Upper lobe of left lung (tissue), 6 donors: ENCODE results near the gene PNMA8A. TPM values are rescaled to one million over a fixed set of nuclear protein-coding genes. Genes with fewer than 3 reads are reported as not detected.
A peak's percentile ranks its signal among the peaks of the same experiment; 100 is the strongest.

ENCODE experiments used
- ATAC-seq, 2 donors: fragments of 200-7000 bp; cut with Tn5 transposase; one replicate each; pipeline ENCODE4 v1.9.1; 2022; ENCODE audit warnings: mild to moderate bottlenecking in 2 of 2, moderate library complexity in 2 of 2; ENCODE audit not compliant: low FRiP score in 2 of 2
- DNase-seq, 2 donors: peaks; one replicate each; pipeline ENCODE4 v3.0.0-alpha.2; 2019 to 2020
- H3K27ac ChIP-seq, 4 donors: fragments of 200-600 bp; sonication (generic); one replicate each; pipeline ENCODE4 v1.5.1; 2016 to 2019
- H3K27me3 ChIP-seq, 4 donors: fragments of 200-600 bp; sonication (generic); one replicate each; pipeline ENCODE4 v1.5.1; 2017 to 2019
- H3K36me3 ChIP-seq, 4 donors: fragments of 200-600 bp; sonication (generic); one replicate each; pipeline ENCODE4 v1.5.1; 2016 to 2019
- H3K4me1 ChIP-seq, 4 donors: fragments of 200-600 bp; sonication (generic); one replicate each; pipeline ENCODE4 v1.5.1; 2018 to 2019
- H3K4me3 ChIP-seq, 4 donors: fragments of 200-600 bp; sonication (generic); one replicate each; pipeline ENCODE4 v1.5.1; 2017 to 2019; ENCODE audit warnings: mild to moderate bottlenecking in 2 of 4, moderate library complexity in 1 of 4
- H3K9me3 ChIP-seq, 4 donors: fragments of 200-600 bp; sonication (generic); one replicate each; pipeline ENCODE4 v1.5.1; 2018 to 2019
- CTCF ChIP-seq, 6 experiments: fragments of 450-650 bp in 4 of 6; fragments of 200-600 bp in 2 of 6; sonication (generic) in 2 of 6; IDR thresholded peaks; one replicate each; pipeline ENCODE4 v1.5.1; 2016 to 2019; ENCODE audit warnings: antibody characterized with exemption in 6 of 6
- EP300 ChIP-seq, 4 donors: sonication (generic); formaldehyde crosslinking; IDR thresholded peaks; one replicate each; pipeline ENCODE4 v1.5.1; 2017; ENCODE audit warnings: antibody characterized with exemption in 4 of 4, control low read depth in 2 of 4
- POLR2A ChIP-seq, 4 donors: fragments of 450-650 bp; IDR thresholded peaks; one replicate each; pipeline ENCODE4 v1.5.1; 2016 to 2017; ENCODE audit warnings: antibody characterized with exemption in 4 of 4, mild to moderate bottlenecking in 2 of 4
- POLR2AphosphoS5 ChIP-seq, 2 donors: sonication (generic); formaldehyde crosslinking; IDR thresholded peaks; one replicate each; pipeline ENCODE4 v1.5.1; 2017; ENCODE audit warnings: antibody characterized with exemption in 2 of 2
- WGBS, 2 donors: methylation state at CpG; one replicate each; pipeline ENCODE4 v1.1.5; 2017 to 2018; 5-methylcytosine and 5-hydroxymethylcytosine counted together
- total RNA-seq, 6 donors: library from RNA; depleted of rRNA in 4 of 6; stranded (reverse); fragments of >200 nt in 4 of 6; gene quantifications; one replicate each; pipeline versions ENCODE4 v1.1.0 to v1.2.1, GENCODE V29; 2016 to 2021
- donor health status: DM: no; HTN: no; CAD: no; lungs with moderate emphysema.
- donor health status: DM: no; HTN: yes; CAD: no; lungs with severe emphysema.

Gene PNMA8A
- total RNA-seq, 6 donors from 2014 or later, result 0.61 to 4.8 (median 2.2) TPM

DNA sequence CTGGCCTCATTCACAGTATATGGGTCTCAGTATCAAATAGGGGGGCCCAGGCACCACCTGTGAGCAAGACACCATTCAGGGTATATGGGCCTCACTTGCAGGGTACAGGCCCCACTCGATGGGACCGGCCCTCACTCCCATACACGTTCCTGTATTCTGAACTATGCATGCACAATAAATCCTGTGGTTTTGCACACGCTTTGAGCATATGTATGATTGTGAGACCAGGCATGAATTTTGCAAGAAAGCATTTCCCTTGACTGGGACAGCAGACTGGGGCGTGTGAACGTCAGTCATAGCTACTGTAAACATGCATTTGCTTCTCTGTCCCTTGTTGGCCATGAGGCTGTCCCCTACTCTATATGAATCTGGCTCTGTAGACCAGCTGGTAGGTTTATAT is 24.9 kb upstream of the PNMA8A start:
- Histone ChIP-seq H3K4me3 (no peak overlapping the region), H3K36me3 (no peaks in the 10 kb centered on the region), H3K4me1 (peaks cover 16 to 34% (median 20%) of the 10 kb centered on the region in 4 donors), H3K27me3 (peaks cover 0 to 23% (median 8%) of the 10 kb centered on the region in 4 donors), H3K27ac (no peak overlapping the region), H3K9me3 (no peaks in the 10 kb centered on the region)
- DNase-seq (no peak), ATAC-seq (no peak)
- 81 to 83% methylated on average over 6 of the region's 6 CpGs for WGBS, 2 donors
- TF ChIP-seq CTCF (IDR thresholded peaks at IDR 0.05) (no peak), POLR2A (IDR thresholded peaks at IDR 0.05) (no peak), POLR2AphosphoS5 (IDR thresholded peaks at IDR 0.05) (no peak), EP300 (IDR thresholded peaks at IDR 0.05) (no peak)

DNA sequence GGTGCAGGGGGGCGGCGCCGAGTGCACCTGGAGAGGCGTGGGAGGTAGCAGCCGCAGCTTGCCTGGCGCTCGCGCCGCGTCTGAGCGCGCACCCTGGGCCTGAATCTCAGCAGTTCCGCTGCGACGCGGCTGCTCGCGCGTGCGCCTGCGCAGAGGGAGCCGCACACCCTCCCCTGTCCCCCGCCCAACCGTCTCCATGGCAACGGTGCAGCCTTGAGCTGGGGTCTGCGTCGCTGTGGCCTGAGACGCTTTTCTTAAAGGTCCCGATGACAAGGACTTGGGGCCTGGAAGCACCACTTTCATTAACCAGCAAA is 24.4 kb upstream of the PNMA8A start, which contains the start of gene PNMA8B:
PNMA8B (minus strand) TSS at position 82 of the 314 bp plus-strand sequence. CDS start 402 bp downstream, outside the sequence.
- peaks cover 16 to 35% (median 20%) of the 10 kb centered on the region in 4 donors for H3K4me1 ChIP-seq
- peaks cover 0 to 26% (median 9%) of the 10 kb centered on the region in 4 donors for H3K27me3 ChIP-seq
- H3K27ac ChIP-seq, result no peak within 1 kb of the TSS
- 31 to 49% methylated on average over 4 to 21 of the region's 29 CpGs for WGBS, 2 donors
- H3K4me3 ChIP-seq, result peak within 1 kb of the TSS in 3 of 4 donors; percentile 23 to 41 (median 40)
- TF ChIP-seq POLR2AphosphoS5 (IDR thresholded peaks at IDR 0.05), result no peak
- no peak for TF ChIP-seq EP300 (IDR thresholded peaks at IDR 0.05)
- no peak for TF ChIP-seq CTCF (IDR thresholded peaks at IDR 0.05)
- TF ChIP-seq POLR2A (IDR thresholded peaks at IDR 0.05), result no peak
- no peaks in the 10 kb centered on the region for H3K9me3 ChIP-seq
- peak in 1 of 2 donors; percentile 57 for ATAC-seq
- H3K36me3 ChIP-seq, result no peaks in the 10 kb centered on the region
- DNase-seq, result peak in 1 of 2 donors; percentile 89

- H3K4me1 ChIP-seq, result peaks cover 16 to 41% (median 22%) of the 10 kb centered on the region in 4 donors
- WGBS, 2 donors, result 40 to 59% methylated on average over 7 to 28 of the region's 49 CpGs
- peaks cover 0 to 26% (median 11%) of the 10 kb centered on the region in 4 donors for H3K27me3 ChIP-seq
- no peak for TF ChIP-seq CTCF (IDR thresholded peaks at IDR 0.05)
- TF ChIP-seq POLR2AphosphoS5 (IDR thresholded peaks at IDR 0.05), result no peak
- TF ChIP-seq POLR2A (IDR thresholded peaks at IDR 0.05), result no peak
- no peak for TF ChIP-seq EP300 (IDR thresholded peaks at IDR 0.05)
- DNase-seq, result peak in 1 of 2 donors; percentile 75
- no peak overlapping the region for H3K27ac ChIP-seq
- H3K4me3 ChIP-seq, result peak overlapping the region in 3 of 4 donors; percentile 23 to 41 (median 40)
- H3K9me3 ChIP-seq, result no peaks in the 10 kb centered on the region
- H3K36me3 ChIP-seq, result no peaks in the 10 kb centered on the region
- no peak for ATAC-seq
Observed at GRCh38 chr19:46494941-46495785, 23.8 kb upstream of the PNMA8A start.

DNA sequence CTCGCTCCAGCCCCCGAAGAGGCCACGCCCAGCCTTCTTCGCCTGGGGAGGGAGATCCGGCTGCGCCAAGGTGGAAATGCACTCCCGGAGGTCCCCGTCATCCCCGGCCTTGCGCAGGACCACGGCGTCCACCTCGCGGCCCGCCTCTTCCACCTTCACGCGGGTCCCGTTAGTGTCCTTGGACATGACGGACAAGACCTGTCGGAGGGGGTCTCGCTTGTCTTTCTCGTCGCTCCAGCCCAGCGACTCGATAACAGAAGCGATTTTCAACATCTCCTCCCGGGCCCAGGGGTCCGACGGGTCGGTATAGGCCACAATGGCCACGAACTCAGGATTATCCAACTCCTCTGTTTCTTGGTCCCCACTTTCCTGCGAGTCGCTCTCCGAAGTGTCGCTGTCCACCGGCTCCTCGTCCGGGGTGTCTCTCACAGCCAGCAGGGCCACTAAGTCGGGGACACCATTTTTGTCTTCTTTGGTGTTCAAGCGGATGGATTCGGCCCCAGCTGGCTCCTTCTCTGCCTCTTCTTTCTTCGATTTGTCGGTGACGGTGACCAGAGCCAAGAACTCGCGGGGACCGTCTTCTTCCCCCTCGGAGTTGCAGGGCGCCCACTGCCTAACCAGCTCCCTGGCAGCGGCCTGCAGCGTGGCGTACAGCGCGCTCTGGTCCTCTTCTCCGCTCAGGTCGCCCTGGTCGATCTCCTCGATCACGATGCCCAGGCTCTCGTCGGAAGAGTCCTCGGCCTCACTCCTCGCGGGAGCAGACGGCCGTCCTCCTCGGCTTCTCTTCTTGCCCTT is 23.0 kb upstream of the PNMA8A start:
- no peak for ATAC-seq
- WGBS, 2 donors, result 58 to 66% methylated on average over 57 to 64 of the region's 67 CpGs
- peak in 1 of 2 donors; percentile 73 for DNase-seq
- Histone ChIP-seq H3K4me1 (peaks cover 24 to 49% (median 30%) of the 10 kb centered on the region in 4 donors), H3K36me3 (no peaks in the 10 kb centered on the region), H3K9me3 (no peaks in the 10 kb centered on the region), H3K27ac (no peak overlapping the region), H3K4me3 (peak overlapping the region in 3 of 4 donors; percentile 33 to 52 (median 45)), H3K27me3 (peaks cover 1 to 33% (median 15%) of the 10 kb centered on the region in 4 donors)
- no peak for TF ChIP-seq POLR2AphosphoS5 (IDR thresholded peaks at IDR 0.05)
